GM18508 (cell line): ENCODE measurements around the gene GLT6D1.

Experiments
- ATAC-seq: cut with Tn5 transposase; IDR thresholded peaks from one replicate; pipeline ENCODE4 v1.9.1; 2021; ENCODE audit warnings: moderate number of reproducible peaks; ENCODE audit not compliant: insufficient read depth, unreplicated experiment

GLT6D1 gene

DNA sequence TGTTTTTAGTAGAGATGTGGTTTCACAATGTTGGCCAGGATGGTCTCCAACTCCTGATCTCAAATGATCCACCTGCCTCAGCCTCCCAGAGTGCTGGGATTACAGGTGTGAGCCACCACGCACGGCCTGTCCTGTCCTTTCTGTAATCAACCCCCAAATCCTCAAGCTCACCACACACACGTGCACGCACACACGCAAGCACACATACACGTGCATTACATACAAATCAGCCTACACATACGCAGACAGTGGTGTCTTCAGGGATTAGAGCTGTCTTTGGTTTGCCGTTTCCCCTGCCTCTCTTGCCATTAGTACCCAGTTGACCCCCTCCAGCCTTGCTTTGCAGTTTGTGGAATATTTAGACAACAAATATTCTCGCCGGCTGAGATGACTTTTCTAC is 6.5 kb downstream of the GLT6D1 start:
- no peak for ATAC-seq

DNA sequence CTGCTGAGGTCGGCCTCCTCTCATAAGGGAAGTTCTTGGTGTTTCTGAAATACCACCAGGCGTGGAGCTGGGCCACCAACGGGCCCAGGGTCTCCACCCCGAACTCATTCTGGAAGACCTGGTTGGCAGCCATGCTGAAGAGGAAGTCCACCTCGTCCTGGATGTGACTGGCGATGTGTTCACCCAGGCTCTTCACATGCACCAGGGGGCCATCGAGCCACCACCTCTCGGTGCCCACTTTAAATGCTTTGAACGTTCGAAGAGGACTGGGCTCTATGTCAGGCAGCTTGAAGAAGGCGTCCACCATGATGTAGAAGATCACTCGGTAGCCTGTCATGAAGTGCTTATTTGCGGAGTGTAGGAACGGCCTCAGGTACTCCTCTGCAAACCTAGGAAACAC is 15.1 kb downstream of the GLT6D1 start:
- ATAC-seq, result no peak

DNA sequence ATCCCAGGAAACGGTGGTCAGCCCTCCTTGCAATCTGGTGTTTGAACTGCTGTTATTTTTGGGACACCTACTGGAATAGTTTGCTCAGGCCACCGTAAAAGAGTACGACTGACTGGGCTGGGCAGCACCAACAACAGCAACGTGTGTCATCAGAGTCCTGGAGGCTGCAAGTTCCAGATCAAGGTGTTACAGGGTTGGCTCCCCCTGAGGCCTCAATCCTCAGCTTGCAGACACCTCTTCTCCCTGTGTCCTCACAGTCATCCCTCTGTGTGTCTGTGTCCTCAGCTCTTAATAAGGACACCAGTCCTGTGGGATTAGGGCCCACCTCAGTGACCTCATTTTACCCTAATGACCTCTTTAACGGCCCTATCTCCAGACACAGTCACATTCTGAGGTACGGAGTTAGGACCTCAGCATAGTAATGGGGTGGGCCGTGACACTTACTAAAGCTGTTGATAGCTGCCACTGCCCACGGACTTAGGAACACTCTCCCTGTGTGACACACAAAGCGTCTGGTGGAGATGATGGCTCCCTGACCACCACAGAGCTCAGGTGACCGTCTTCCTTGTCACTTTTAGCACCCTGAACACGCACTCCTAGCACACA is 16.8 kb downstream of the GLT6D1 start:
- ATAC-seq, result no peak

DNA sequence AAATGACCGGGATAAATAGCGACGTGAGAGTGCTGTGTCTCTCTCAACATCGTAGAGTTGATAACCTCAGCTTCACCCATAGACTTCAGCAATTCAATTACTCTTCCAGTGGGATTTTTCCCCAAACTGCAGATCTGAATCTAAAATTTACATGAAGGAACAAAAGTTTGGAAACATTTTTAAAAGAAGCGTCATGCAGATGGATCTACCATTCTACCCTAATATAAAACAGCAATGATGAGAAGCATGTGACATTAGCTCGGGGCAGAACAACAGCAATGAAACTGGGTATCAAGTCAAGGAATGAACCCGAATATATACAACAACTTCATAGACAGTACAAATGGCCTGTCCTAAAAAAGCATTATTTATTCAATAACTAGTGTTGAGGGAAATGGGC is 18.8 kb downstream of the GLT6D1 start:
- no peak for ATAC-seq

DNA sequence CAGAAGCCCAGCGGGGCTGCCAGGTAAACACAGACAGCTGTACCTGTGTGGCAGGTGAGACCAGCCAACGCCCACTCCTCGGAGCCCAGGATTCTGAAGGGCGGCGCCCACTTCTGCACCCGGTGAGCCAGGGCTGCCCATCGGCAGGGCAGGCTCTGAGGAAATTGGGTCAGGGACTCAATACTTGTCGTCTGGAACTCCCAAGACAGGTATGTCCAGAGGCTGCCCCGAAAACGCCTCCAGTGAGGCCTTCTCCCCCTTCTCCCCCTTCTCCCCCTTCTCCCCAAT is 19.8 kb downstream of the GLT6D1 start:
- ATAC-seq, result no peak

DNA sequence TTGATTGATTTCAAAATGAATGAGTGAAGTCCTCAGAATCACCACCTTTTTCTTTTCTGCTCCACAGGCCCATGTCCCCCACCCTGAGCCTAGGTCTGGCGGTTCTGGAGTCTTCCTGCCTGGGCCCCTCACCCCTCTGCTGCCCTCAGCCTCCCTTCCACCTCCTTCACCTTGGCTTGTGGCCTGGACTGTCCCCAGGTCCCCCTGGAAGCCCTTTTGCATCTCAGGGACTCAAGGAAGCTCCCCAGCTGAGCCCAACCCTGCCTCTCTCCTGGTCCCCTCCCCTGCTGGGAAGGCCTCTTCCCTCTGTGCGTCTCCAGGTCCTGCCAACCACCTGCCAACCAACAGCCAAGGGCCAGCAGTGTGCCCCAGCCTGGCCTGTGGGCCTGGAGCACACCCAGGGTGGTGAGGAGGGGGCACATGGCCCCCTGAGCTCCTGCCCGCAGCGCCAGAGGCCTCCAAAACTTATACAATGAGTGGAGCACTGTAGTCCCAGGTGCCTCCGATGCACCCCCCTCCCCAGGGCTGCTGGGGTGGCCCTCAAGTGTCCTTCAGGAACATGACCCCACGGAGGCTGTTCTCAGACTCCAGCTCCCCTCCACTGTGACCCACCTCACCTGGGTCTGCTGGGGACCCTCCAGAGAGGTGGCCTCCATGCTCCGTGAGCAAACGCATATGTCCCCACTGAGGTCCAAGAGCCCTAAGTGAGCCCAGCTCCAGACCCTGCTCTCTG is 20.3 kb downstream of the GLT6D1 start:
- no peak for ATAC-seq

DNA sequence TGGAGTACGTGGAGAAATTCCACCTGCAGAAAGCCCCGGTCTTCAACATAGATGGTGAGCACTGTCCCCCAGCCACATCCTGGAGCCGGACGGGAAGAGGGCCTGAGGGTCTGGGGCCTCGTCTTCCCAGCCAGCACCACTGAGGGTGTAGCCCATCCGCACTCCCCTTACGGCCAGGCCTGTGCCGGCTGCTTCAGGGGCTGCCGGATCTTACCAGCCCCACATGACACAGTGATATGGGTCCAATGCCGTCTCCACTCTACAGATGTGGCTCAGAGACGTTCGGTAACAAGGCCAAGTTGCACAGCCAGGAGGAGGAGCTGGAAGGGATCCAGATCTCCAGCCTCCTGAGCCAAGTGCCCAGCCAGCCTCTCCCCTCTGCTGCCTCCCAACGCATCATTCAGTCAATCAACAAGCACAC is 21.3 kb downstream of the GLT6D1 start:
- ATAC-seq, result no peak

DNA sequence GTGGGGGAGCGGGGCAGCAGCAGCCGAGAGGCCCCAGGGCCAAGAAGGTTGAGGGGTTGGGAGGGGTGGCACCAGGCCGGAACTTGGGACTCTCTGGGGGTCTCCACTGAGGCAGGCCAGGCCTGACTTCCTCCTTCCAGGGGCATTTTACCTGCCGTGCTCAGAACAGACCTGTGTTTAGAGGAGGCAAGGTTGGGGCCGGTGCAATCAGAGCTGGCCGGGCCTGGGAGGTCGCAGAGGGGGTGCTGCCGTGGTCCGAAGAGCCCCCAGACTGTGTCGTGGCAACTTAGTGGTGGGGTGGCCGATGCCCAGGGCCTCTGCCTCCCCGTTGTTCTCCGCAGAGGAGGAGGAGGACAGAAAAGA is 21.8 kb downstream of the GLT6D1 start:
- no peak for ATAC-seq

DNA sequence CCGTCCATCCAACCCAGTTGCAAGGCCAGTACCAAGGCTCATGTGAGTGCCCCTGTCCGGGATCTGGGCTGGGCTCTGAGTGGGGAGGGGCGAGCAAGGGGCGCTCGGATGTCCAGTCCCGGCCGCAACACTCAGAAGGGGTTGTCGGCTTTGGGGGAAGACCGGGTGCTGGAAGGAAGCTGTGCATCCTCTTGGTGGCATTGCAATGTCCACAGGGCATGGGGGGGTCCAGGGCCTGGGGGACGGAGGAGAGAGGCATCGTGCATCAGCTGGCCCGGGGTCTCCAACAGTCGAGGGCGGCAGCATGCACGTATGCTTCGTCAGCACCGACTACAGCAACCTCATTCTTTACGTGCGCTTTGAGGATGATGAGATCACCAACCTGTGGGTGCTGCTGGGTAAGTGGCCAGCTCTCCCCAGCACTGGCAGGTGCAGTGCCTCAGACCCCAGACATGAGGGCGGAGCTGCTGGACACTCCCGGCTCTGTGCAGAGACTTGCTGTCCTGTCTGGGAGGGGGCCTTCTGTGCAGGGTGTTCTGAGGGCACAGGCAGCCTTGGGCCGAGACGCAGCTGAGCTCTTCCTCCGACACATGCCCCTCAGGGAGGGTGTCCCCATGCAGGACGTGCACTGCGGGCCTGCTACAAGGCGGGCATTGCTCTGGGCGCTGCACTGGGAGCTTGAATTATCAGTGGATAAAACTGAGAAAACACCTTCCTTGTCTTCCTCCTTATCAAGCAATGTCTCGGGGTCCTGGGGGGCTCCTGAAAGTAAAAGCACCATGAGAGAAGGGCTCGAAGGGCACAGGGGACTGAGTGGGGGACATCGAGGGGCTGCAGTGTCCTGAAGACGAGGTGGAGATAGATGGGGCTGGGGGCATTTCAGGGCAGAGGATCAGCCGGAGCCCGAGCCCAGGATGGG is 22.5 kb downstream of the GLT6D1 start:
- no peak for ATAC-seq

DNA sequence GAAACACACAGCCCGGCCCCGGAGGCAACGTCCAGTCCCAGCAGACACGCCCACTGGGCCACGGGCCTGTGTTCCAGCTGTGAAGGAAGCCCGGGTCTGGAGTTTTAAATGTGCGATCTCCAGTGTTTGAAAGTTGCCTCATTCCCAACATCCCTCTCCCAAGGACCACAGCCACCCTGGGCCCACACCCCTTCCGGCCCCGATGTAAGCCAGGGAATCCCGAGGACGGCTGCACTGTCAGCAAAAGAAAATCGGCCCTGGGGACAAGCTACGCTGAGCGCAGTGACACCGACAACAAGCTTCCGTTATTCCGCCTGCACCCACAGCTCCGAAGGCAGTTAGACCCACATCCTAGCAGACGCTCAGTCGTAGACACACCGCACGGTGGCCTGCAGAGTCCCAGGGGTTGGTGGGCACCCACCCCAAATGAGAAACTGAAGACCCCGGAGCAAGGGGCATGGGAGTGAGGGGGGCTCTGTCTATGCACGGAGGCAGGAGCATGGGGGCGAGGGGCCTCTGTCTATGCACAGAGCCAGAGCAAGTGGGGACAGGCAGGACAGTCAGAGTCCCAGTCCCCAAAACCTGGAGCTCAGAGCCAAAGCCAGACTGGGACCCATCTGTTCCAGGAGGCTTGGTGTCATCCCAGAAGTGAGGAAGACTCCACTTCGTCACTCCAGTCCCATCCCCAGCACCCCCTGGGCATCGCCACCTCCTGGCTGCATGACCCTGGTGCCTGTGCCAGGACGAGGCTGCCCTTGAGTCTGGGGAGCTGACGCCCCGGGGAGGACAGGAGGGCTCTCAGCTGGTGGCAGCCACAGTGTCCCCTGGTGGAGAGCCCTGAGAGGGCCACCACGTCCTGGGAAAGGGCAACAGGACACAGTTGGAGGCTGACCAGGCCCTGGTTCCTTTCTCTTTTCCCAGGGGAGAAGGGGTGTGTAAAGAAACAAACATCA is 23.4 kb downstream of the GLT6D1 start:
- no peak for ATAC-seq

DNA sequence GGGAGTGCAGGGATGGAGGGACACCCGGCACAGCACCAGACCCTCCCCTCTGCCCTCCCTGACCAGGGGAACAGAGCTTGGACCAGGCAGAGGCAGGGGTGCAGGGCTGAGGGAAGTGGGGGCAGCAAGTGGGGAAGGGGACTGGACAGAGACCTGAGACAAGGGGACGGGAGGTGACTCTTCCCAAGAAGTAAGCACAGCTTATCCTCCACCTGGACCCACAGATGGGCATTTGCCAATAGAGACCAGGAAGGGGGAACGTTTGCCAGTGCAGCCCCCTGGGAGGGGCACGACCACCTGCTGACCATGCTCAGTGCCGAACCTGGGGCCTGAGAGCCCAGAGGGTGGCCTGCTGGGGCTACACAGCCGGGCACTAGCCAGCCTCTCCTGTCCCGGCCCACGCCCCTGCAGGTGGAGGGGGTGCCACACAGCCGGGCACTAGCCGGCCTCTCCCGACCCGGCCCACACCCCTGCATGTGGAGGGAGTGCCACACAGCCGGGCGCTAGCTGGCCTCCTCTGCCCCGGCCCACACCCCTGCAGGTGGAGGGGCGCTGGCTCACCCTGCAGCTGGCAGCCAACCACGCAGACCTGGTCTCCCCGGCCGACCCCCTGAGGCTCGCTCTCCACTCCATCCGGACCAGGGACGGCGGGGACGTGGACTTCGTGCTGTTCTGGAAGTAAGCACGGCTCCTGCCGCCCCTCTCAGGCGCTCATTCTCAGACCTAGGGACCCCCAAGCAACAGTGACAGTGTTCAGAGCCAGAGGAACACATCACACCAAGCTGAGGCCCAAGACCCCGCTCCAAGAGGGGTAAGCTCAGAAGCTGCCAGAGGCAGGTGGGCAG is 24.3 kb downstream of the GLT6D1 start:
- ATAC-seq, result no peak

DNA sequence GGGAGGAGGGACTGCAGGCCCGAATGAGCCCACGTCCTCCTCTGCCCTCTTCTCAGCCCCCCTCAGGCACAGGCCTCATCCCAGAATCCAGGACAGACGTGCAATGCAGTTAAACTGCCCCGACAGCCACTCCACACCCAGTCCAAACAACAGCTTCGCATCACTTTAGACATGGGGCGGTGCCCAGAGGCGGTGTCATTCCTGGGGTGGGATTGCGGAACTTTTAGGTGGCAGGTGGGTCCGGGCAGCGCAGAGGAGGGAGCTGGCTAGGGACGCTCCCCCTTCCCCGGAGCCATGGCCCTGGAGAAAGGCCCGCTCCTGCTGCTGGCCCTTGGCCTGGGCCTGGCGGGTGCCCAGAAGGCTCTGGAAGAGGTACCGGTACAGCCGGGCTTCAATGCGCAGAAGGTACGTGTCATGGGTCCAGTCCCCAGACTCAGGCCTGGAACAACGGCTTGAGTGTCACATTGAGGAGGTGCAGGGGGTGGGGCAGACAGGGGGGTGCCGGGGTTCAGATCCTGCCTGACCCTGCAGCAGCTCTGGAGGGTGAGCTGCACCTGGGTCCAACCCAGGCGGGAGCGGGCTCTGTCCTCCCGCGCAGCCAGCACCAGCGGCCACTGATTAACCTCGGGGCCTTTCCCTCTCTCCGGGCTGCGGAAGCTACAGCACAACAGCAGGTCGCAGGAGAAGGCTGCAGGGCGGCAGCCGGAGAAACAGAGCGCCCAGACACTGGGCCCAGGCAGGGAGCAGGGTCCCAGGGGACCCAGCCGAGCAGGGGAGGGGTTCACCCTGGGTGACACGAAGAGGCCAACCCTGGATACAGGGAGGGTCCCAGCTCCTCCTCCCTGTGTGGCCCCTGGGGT is 25.2 kb downstream of the GLT6D1 start:
- no peak for ATAC-seq

DNA sequence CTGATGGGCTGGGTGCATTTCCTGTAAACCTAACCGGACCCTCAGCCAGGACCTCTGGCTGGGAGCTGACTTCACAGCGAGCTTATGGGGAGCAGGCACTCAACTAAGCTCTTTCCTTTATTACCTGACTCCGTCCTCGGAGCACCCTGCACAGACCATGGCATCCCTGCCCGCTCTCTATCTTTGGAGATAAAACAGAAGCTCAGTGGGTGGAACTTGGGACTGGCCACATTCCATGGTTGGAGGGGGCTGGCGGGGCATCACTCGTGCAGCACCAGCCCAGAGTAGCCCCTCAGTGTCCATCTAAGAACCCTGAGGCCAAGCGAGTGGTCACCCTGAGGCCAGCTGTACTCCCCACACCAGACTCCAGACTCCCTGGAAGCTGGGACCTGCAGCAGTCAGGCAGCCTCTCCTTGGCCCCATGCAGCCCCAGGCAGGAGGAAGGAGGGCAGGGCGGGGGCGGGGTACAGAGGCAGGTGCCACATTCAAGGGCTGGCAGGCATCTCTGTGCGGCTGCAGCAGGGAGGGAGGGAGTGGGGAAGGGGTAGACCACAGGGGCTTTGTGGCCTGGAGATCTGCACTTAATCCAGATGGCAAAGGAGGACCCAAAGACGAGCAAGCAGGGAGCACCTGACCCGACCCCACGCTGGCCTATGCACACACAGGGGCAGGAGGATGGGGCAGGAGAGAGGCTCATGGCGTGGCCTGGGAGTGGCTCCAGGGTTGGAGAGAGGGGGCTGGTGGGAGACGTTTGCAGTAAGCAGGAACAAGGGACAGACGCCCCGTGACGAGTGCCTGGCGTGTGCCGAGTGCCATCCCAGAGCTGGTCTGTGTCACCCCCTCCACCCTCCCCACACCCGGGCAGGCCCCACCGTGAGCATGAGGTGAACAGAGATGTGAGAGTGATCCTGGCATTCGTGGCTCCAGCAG is 26.1 kb downstream of the GLT6D1 start:
- ATAC-seq, result no peak

DNA sequence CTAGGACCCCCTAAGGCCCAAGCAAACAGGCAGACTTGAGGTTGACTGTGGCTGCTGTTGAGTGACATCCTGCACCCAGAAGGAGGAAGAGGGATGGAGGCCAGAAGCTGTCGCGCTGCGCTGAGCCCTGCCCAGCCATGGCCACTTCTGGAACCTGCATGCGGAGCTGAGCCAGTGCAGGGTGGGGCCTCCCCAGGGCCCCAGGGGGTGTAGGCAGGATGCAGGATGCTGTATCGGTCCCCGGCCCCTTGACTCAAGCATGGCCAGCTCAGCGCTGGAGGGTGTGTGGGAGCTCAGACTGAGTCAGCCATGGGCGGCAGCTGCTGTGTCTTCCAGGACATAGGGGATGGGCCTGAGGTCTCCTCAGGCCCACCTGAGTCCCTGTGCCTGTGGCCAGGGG is 26.9 kb downstream of the GLT6D1 start:
- ATAC-seq, result no peak

DNA sequence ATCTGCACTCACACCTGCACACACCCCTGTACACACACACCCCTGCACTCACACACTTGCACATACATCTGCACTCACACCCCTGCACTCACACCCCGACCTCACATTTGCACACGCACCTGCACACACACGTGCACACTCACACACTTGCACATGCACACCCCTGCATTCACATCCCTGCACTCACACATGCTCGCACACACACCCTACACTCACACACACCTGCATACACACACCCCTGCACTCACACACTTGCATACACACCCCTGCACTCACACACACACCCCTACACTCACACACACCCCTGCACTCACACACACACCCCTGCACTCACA is 27.5 kb downstream of the GLT6D1 start:
- ATAC-seq, result no peak

DNA sequence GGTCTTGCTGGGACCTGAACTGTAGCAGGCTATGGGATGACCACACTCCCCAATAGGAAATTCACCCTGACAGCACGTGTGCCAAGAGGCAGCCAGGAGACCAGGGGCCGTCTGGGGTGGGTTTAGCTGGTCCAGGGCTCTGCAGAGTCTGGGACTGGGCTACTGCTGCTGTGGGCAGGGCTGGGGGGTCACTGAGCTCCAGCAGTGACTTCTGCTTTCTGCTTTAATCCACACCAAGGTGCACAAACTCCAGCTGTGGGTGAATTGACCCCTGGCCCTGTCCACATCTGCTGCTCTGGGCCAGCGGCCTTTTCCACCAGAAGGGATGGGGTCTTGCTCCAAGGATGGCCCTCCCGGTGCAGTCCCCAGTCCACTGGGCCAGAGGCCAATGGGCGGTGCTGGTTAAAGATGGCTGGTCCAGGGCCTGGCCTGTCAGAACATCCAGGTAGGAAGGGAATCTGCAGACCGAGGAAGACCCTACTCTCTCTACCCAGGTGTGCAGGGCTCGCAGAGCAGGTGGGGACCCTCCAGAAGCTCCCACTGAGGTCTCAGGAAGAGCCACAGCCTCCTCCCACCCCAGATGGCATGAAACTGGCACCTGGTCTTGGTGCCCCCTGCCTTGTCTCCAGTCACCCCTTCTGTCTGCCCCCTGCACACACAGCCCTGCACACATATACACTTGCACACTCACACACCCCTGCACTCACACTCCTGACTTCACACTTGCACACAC is 28.0 kb downstream of the GLT6D1 start:
- no peak for ATAC-seq
